ENCODE data around the gene TNFRSF8. TPM values are rescaled to one million over a fixed set of nuclear protein-coding genes. Genes with fewer than 3 reads are reported as not detected.
"Not testable (repeated sequence)": the region's sequence is repeated elsewhere in the genome, so short reads cannot be mapped to it uniquely, and the experiment has no call there.

TNFRSF8 gene
- total RNA-seq, 8 experiments from 2014 or later: 0.31 to 16.0 (median 0.46) TPM

GRCh38 chr1:12029720-12030339 is 33.3 kb upstream of the TNFRSF8 start:
- no peak overlapping the region for H3K4me3 ChIP-seq
- 81 to 100% (median 95%) methylated on average over 3 to 8 of the region's 32 CpGs; no CpG with 5 or more reads in 5 of the 10 experiments for WGBS, 10 experiments
- H3K27ac ChIP-seq: no peak overlapping the region
- H3K4me1 ChIP-seq (replicated peaks in 1 of 2): peaks cover 4 to 25% of the 10 kb centered on the region in 2 donors
- ATAC-seq (replicated peaks in 6 of 8): peak in 4 of 8 experiments; percentile 6 to 14 (median 8)
- in situ Hi-C loops (cut with MboI; ENCODE audit: low pct_unique_long_range_greater_than_20kb in 2 of 9, low sequenced_read_pairs in 9 of 9, unreplicated experiment in 9 of 9): no loop called here

GRCh38 chr1:12031039-12031980 is 31.8 kb upstream of the TNFRSF8 start:
- peaks cover 4 to 25% of the 10 kb centered on the region in 2 donors for H3K4me1 ChIP-seq (replicated peaks in 1 of 2)
- no peak overlapping the region for H3K27ac ChIP-seq
- in situ Hi-C loops (cut with MboI; ENCODE audit: low pct_unique_long_range_greater_than_20kb in 2 of 9, low sequenced_read_pairs in 9 of 9, unreplicated experiment in 9 of 9): no loop called here
- H3K4me3 ChIP-seq: no peak overlapping the region
- WGBS, 10 experiments: 48 to 80% (median 75%) methylated on average over 1 to 7 of the region's 20 CpGs; no CpG with 5 or more reads in 5 of the 10 experiments
- ATAC-seq (replicated peaks in 6 of 8): peak; percentile 39 to 84 (median 59)

- no peak overlapping the region for H3K27ac ChIP-seq
- in situ Hi-C loops (cut with MboI; ENCODE audit: low pct_unique_long_range_greater_than_20kb in 2 of 9, low sequenced_read_pairs in 9 of 9, unreplicated experiment in 9 of 9): no loop called here
Measured at GRCh38 chr1:12032161-12032621, 30.9 kb upstream of the TNFRSF8 start.

GRCh38 chr1:12033441-12033840 is 29.7 kb upstream of the TNFRSF8 start:
- in situ Hi-C loops (cut with MboI; ENCODE audit: low pct_unique_long_range_greater_than_20kb in 2 of 9, low sequenced_read_pairs in 9 of 9, unreplicated experiment in 9 of 9): not testable (repeated sequence)

More at GRCh38 chr1:12032161-12032621, 30.9 kb upstream of the TNFRSF8 start:
- WGBS, 10 experiments: 60 to 100% (median 82%) methylated on average over 1 to 4 of the region's 10 CpGs; no CpG with 5 or more reads in 4 of the 10 experiments
- Histone ChIP-seq H3K4me1 (replicated peaks in 1 of 2) (peaks cover 4 to 25% of the 10 kb centered on the region in 2 donors), H3K4me3 (no peak overlapping the region)
- ATAC-seq (replicated peaks in 6 of 8): peak in 7 of 8 experiments; percentile 30 to 61 (median 48)

GRCh38 chr1:12034381-12034801 is 28.7 kb upstream of the TNFRSF8 start:
- 58 to 100% (median 80%) methylated on average over 1 to 7 of the region's 7 CpGs; no CpG with 5 or more reads in 1 of the 10 experiments for WGBS, 10 experiments
- Histone ChIP-seq H3K27ac (no peak overlapping the region), H3K4me1 (replicated peaks in 1 of 2) (peaks cover 16 to 40% of the 10 kb centered on the region in 2 donors), H3K4me3 (no peak overlapping the region)
- ATAC-seq (replicated peaks in 6 of 8): peak in 1 of 8 experiments; percentile 15
- in situ Hi-C loops (cut with MboI; ENCODE audit: low pct_unique_long_range_greater_than_20kb in 2 of 9, low sequenced_read_pairs in 9 of 9, unreplicated experiment in 9 of 9): no loop called here

More at GRCh38 chr1:12033441-12033840, 29.7 kb upstream of the TNFRSF8 start:
- peaks cover 7 to 30% of the 10 kb centered on the region in 2 donors for H3K4me1 ChIP-seq (replicated peaks in 1 of 2)
- not testable (repeated sequence) for H3K4me3 ChIP-seq; H3K27ac ChIP-seq; ATAC-seq (replicated peaks in 6 of 8)
- 80 to 100% (median 95%) methylated on average over 2 to 5 of the region's 5 CpGs; no CpG with 5 or more reads in 1 of the 10 experiments for WGBS, 10 experiments

- 67 to 100% (median 86%) methylated on average over 1 to 4 of the region's 4 CpGs; no CpG with 5 or more reads in 3 of the 10 experiments for WGBS, 10 experiments
Measured at GRCh38 chr1:12035312-12035711, 27.8 kb upstream of the TNFRSF8 start.

GRCh38 chr1:12037486-12038355 is 25.4 kb upstream of the TNFRSF8 start:
- ATAC-seq (replicated peaks in 6 of 8): no peak
- H3K4me3 ChIP-seq: no peak overlapping the region
- 40 to 100% (median 92%) methylated on average over 1 to 15 of the region's 18 CpGs; no CpG with 5 or more reads in 1 of the 10 experiments for WGBS, 10 experiments
- H3K4me1 ChIP-seq (replicated peaks in 1 of 2): peaks cover 21 to 41% of the 10 kb centered on the region in 2 donors
- peak overlapping the region in 1 of 2 donors; percentile 38 for H3K27ac ChIP-seq
- in situ Hi-C loops (cut with MboI; ENCODE audit: low pct_unique_long_range_greater_than_20kb in 2 of 9, low sequenced_read_pairs in 9 of 9, unreplicated experiment in 9 of 9): no loop called here

More at GRCh38 chr1:12035312-12035711, 27.8 kb upstream of the TNFRSF8 start:
- ATAC-seq (replicated peaks in 6 of 8): no peak
- Histone ChIP-seq H3K4me1 (replicated peaks in 1 of 2) (peaks cover 24 to 49% of the 10 kb centered on the region in 2 donors), H3K4me3 (no peak overlapping the region), H3K27ac (no peak overlapping the region)
- in situ Hi-C loops (cut with MboI; ENCODE audit: low pct_unique_long_range_greater_than_20kb in 2 of 9, low sequenced_read_pairs in 9 of 9, unreplicated experiment in 9 of 9): no loop called here

- H3K4me3 ChIP-seq: no peak overlapping the region
- peak; percentile 21 to 85 (median 76) for ATAC-seq (replicated peaks in 6 of 8)
- WGBS, 10 experiments: 6 to 100% (median 51%) methylated on average over 2 to 16 of the region's 17 CpGs; no CpG with 5 or more reads in 2 of the 10 experiments
- H3K27ac ChIP-seq: peak overlapping the region; percentile 38 to 55
- in situ Hi-C loops (cut with MboI; ENCODE audit: low pct_unique_long_range_greater_than_20kb in 2 of 9, low sequenced_read_pairs in 9 of 9, unreplicated experiment in 9 of 9): no loop called here
- peaks cover 21 to 41% of the 10 kb centered on the region in 2 donors for H3K4me1 ChIP-seq (replicated peaks in 1 of 2)
Measured at GRCh38 chr1:12038356-12039163, 24.5 kb upstream of the TNFRSF8 start.

- 33 to 100% (median 40%) methylated on average over 1 of the region's 2 CpGs; no CpG with 5 or more reads in 7 of the 10 experiments for WGBS, 10 experiments
- ATAC-seq (replicated peaks in 6 of 8): no peak
- in situ Hi-C loops (cut with MboI; ENCODE audit: low pct_unique_long_range_greater_than_20kb in 2 of 9, low sequenced_read_pairs in 9 of 9, unreplicated experiment in 9 of 9): no loop called here
- Histone ChIP-seq H3K4me3 (no peak overlapping the region), H3K27ac (peak overlapping the region; percentile 38 to 55), H3K4me1 (replicated peaks in 1 of 2) (peaks cover 23 to 40% of the 10 kb centered on the region in 2 donors)
Measured at GRCh38 chr1:12039164-12039525, 24.0 kb upstream of the TNFRSF8 start.

- peak overlapping the region in 1 of 2 donors; percentile 38 for H3K27ac ChIP-seq
- in situ Hi-C loops (cut with MboI; ENCODE audit: low pct_unique_long_range_greater_than_20kb in 2 of 9, low sequenced_read_pairs in 9 of 9, unreplicated experiment in 9 of 9); H3K4me3 ChIP-seq; ATAC-seq (replicated peaks in 6 of 8): not testable (repeated sequence)
- H3K4me1 ChIP-seq (replicated peaks in 1 of 2): peaks cover 31 to 43% of the 10 kb centered on the region in 2 donors
- WGBS, 10 experiments: 60 to 100% (median 85%) methylated on average over 1 to 13 of the region's 13 CpGs; no CpG with 5 or more reads in 2 of the 10 experiments
Measured at GRCh38 chr1:12039824-12040456, 23.2 kb upstream of the TNFRSF8 start.

GRCh38 chr1:12040457-12041051 is 22.5 kb upstream of the TNFRSF8 start:
- no peak overlapping the region for H3K4me3 ChIP-seq
- WGBS, 10 experiments: 0 to 50% (median 24%) methylated on average over 2 to 5 of the region's 6 CpGs; no CpG with 5 or more reads in 3 of the 10 experiments
- in situ Hi-C loops (cut with MboI; ENCODE audit: low pct_unique_long_range_greater_than_20kb in 2 of 9, low sequenced_read_pairs in 9 of 9, unreplicated experiment in 9 of 9): no loop called here
- peaks cover 36 to 47% of the 10 kb centered on the region in 2 donors for H3K4me1 ChIP-seq (replicated peaks in 1 of 2)
- ATAC-seq (replicated peaks in 6 of 8): peak in 7 of 8 experiments; percentile 48 to 82 (median 59)
- H3K27ac ChIP-seq: peak overlapping the region in 1 of 2 donors; percentile 22

All from motor neuron (in vitro differentiated cells).